MM.1S (cell line): Measurements from ENCODE around the gene FAM174C.

ENCODE experiments used
- EZH2 ChIP-seq: fragments of 300-600 bp; sonication (generic); optimal IDR thresholded peaks from 2 replicates; pipeline ENCODE3; 2017; ENCODE audit warnings: low read depth, mild to moderate bottlenecking, antibody characterized with exemption, low read length, mixed read lengths
- EZH2phosphoT487 ChIP-seq: fragments of 300-600 bp; sonication (generic); IDR thresholded peaks from 2 replicates; pipeline ENCODE4 v1.6.1; 2018; ENCODE audit warnings: antibody characterized with exemption, low read length
- TF ChIP-seq, protein P1 (sequence below): fragments of 300-600 bp; sonication (generic); IDR thresholded peaks from 2 replicates; pipeline ENCODE4 v1.5.1; 2016; ENCODE audit warnings: antibody characterized with exemption, low read length, mixed read lengths

DNA sequence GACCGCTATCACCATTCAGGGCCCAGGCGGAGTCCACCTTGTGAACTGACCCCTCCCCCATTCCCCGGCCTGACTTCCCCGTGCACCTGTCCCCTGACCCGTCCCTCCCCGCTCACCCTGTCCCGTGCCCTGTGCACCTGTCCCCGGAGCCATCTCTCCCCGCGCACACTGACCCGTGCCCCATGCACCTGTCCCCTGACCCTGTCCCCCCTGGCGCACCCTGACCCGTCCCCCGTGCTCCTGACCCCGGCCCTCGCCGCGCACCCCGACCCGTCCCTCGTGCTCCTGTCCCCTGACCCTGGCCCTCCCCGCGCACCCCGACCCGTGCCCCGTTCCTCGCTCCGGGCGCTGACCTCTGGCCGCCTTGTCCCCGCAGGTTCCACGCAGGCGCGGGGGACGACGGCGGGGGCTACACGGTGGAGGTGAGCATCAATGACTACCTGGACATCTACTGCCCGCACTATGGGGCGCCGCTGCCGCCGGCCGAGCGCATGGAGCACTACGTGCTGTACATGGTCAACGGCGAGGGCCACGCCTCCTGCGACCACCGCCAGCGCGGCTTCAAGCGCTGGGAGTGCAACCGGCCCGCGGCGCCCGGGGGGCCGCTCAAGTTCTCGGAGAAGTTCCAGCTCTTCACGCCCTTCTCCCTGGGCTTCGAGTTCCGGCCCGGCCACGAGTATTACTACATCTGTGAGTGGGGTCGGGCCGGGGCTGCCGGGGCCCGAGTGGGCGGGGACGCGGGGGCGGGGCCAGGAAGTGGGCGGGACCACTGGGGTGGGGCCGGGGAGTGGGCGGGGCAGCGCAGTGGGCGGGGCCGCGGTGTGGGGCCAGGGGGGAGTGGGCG is 20.1 kb downstream of the FAM174C start:
- TF ChIP-seq EZH2 (no peak), EZH2phosphoT487 (no peak)
- TF ChIP-seq, protein P1, sequence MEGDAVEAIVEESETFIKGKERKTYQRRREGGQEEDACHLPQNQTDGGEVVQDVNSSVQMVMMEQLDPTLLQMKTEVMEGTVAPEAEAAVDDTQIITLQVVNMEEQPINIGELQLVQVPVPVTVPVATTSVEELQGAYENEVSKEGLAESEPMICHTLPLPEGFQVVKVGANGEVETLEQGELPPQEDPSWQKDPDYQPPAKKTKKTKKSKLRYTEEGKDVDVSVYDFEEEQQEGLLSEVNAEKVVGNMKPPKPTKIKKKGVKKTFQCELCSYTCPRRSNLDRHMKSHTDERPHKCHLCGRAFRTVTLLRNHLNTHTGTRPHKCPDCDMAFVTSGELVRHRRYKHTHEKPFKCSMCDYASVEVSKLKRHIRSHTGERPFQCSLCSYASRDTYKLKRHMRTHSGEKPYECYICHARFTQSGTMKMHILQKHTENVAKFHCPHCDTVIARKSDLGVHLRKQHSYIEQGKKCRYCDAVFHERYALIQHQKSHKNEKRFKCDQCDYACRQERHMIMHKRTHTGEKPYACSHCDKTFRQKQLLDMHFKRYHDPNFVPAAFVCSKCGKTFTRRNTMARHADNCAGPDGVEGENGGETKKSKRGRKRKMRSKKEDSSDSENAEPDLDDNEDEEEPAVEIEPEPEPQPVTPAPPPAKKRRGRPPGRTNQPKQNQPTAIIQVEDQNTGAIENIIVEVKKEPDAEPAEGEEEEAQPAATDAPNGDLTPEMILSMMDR = no peak
